ENCODE measurements around the gene ITCH.
A peak's percentile ranks its signal among the peaks of the same experiment; 100 is the strongest.
"Not testable (repeated sequence)": the region's sequence is repeated elsewhere in the genome, so short reads cannot be mapped to it uniquely, and the experiment has no call there.

Gene ITCH

GRCh38 chr20:34472246-34472925, 109.3 kb downstream of the ITCH start:
- DNase-seq, result no peak

- DNase-seq, result no peak
Measured at GRCh38 chr20:34473262-34473883, 110.3 kb downstream of the ITCH start.

GRCh38 chr20:34475979-34476736, 113.1 kb downstream of the ITCH start:
- DNase-seq, result peak; percentile 4

GRCh38 chr20:34479627-34480026, 116.6 kb downstream of the ITCH start:
- DNase-seq, result no peak

GRCh38 chr20:34482154-34482553, 119.1 kb downstream of the ITCH start:
- not testable (repeated sequence) for DNase-seq

- not testable (repeated sequence) for DNase-seq
Measured at GRCh38 chr20:34483585-34484220, 120.6 kb downstream of the ITCH start.

- no peak for DNase-seq
Measured at GRCh38 chr20:34485068-34485634, 122.1 kb downstream of the ITCH start.

- no peak for DNase-seq
Measured at GRCh38 chr20:34491226-34491931, 128.3 kb downstream of the ITCH start.

- DNase-seq, result no peak
Measured at GRCh38 chr20:34491932-34492509, 128.9 kb downstream of the ITCH start.

GRCh38 chr20:34493646-34494045, 130.6 kb downstream of the ITCH start:
- no peak for DNase-seq

GRCh38 chr20:34495307-34495706, 132.2 kb downstream of the ITCH start:
- no peak for DNase-seq

- DNase-seq, result no peak
Measured at GRCh38 chr20:34495916-34496315, 132.8 kb downstream of the ITCH start.

GRCh38 chr20:34497596-34497995, 134.5 kb downstream of the ITCH start:
- not testable (repeated sequence) for DNase-seq

GRCh38 chr20:34500823-34501222, 137.8 kb downstream of the ITCH start:
- no peak for DNase-seq

- DNase-seq, result no peak
Measured at GRCh38 chr20:34506480-34506879, 143.4 kb downstream of the ITCH start.

GRCh38 chr20:34507702-34508413, 144.8 kb downstream of the ITCH start:
- DNase-seq, result no peak

- no peak for DNase-seq
Measured at GRCh38 chr20:34510575-34510974, 147.5 kb downstream of the ITCH start.

- no peak for DNase-seq
Measured at GRCh38 chr20:34511891-34512265, 148.8 kb downstream of the ITCH start.

- no peak for DNase-seq
Measured at GRCh38 chr20:34512266-34512954, 149.3 kb downstream of the ITCH start.

- DNase-seq, result no peak
Measured at GRCh38 chr20:34512955-34513419, 149.9 kb downstream of the ITCH start.

GRCh38 chr20:34514034-34514433, 151.0 kb downstream of the ITCH start:
- DNase-seq, result not testable (repeated sequence)

Data from activated effector memory CD4-positive, alpha-beta T cell treated with Interleukin-2 at 50 U/mL for 16 hours (primary cell).